GM19455 (cell line): ENCODE data around the gene PI4K2B.
"Not testable (repeated sequence)": the region's sequence is repeated elsewhere in the genome, so short reads cannot be mapped to it uniquely, and the experiment has no call there.

ENCODE experiments used
- ATAC-seq: cut with Tn5 transposase; IDR thresholded peaks from one replicate; pipeline ENCODE4 v1.9.1; 2021; ENCODE audit not compliant: unreplicated experiment

Gene PI4K2B

DNA sequence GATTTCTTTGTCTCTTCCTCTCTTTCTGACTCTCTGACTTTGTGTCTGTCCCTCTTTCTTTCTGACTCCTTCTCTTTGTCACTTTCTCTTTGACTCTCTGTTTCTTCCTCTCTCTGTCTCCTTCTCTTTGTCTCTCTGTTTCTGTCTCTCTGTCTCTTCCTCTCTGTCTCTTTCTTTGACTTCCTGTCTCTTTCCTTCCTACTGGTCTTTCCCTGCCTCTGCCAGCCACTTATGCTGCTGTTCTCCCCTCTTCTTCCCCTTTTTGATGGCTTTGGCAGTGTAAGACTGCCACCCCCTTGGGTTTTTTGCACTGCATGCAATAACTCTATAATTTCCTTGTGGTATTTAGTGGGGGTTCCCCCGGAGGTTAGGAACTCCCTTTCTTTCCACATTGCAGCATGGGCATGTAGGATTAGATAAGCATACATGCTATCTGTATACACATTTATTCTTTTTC, 6.9 kb downstream of the PI4K2B start:
- not testable (repeated sequence) for ATAC-seq

DNA sequence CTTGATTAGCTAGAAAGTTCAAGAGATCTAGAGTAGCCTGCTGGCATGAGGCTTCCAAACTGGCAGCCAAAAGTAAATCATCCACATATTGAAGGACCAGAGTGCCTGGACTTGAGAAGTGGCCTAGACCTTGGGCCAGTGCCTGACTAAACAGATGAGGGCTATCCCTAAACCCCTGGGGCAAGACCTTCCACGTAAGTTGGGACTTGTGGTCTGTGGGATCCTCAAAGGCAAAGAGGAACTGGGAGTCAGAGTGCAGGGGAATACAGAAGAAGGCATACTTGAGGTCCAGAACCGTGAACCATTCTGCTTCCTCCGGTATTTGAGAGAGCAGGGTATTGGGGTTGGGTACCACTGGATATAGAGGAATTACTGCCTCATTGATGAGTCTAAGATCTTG, 8.4 kb downstream of the PI4K2B start:
- not testable (repeated sequence) for ATAC-seq

GRCh38 chr4:25245181-25245580, 11.3 kb downstream of the PI4K2B start:
- no peak for ATAC-seq

DNA sequence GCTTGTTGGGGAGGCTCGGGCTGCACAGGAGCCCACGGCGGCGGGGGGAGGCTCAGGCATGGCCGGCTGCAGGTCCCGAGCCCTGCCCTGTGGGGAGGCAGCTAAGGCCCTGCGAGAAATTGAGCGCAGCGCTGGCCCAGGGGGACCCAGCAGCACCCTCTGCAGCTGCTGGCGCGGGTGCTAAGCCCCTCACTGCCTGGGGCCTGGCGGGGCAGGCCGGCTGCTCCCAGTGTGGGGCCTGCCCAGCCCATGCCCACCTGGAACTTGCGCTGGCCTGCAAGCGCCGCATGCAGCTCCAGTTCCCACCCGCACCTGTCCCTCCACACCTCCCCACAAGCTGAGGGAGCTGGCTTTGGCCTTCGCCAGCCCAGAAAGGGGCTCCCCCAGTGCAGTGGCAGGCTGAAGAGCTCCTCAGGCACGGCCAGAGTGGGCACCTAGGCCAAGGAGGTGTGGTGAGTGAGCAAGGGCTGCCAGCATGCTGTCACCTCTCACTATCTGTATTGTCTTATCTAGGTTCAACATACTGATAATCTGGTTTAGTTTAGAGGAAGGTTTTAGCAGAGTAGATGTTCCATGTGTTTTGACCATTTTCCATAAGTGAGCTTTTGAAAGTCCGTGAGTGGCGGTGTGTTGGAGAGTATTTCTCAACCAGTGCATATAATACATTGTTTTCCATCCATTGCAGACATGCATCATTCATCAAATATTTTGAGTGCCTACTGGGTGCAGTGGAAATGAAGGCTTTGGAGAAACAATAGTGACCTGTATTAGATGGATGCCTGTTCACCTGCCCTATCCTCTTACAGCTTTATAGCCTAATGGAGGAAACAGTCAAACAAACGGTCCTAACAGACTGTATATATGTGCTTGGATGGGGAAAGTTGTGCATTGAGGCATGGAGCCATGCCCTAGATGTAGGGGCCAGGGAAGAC, 13.1 kb downstream of the PI4K2B start:
- no peak for ATAC-seq

DNA sequence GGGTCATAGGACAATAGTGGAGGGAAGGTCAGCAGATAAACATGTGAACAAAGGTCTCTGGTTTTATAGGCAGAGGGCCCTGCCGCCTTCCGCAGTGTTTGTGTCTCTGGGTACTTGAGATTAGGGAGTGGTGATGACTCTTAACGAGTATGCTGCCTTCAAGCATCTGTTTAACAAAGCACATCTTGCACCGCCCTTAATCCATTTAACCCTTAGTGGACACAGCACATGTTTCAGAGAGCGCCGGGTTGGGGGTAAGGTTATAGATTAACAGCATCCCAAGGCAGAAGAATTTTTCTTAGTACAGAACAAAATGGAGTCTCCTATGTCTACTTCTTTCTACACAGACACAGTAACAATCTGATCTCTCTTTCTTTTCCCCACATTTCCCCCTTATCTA, 15.0 kb downstream of the PI4K2B start:
- not testable (repeated sequence) for ATAC-seq

DNA sequence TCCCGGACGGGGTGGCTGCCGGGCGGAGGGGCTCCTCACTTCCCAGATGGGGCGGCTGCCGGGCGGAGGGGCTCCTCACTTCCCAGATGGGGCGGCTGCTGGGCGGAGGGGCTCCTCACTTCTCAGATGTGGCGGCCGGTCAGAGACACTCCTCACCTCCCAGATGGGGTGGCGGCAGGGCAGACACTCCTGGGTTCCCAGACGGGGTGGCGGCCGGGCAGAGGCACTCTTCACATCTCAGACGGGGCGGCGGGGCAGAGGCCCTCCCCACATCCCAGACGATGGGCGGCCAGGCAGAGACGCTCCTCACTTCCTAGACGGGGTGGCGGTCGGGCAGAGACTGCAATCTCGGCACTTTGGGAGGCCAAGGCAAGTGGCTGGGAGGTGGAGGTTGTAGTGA, 15.7 kb downstream of the PI4K2B start:
- not testable (repeated sequence) for ATAC-seq

DNA sequence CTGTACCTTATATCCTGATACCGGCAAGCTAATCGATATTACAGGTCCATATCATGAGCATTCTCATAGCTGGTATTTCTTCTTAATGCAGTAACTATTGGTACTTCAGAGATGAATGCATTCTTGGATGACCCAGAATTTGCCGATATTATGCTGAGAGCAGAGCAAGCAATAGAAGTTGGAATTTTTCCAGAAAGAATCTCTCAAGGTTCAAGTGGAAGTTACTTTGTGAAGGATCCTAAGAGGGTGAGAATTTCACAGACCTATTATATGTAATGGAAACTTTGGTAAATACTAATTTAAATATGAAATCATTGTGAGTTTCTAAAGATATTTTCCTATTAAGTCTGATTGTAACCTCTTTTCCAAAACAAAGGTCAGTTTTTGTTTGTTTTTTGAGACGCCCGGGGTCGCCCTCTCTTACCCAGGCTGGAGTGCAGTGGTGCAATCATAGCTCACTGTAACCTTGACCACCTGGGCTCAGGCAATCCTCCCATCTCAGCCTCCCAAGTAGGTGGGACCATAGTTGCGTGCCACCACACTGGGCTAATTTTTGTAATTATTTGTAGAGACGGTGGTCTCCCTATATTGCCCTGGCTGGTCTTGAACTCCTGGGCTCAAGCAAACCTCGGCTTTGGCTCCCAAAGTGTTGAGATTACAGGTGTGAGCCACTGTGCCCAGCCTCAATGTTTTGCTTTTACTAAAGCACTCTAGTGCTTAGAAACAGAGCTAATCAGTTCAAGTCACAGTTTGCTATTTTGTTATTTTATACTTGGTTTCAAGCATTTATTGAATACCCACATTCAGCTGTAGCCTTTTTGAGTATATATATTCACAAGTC, 18.6 kb downstream of the PI4K2B start:
- ATAC-seq: no peak

DNA sequence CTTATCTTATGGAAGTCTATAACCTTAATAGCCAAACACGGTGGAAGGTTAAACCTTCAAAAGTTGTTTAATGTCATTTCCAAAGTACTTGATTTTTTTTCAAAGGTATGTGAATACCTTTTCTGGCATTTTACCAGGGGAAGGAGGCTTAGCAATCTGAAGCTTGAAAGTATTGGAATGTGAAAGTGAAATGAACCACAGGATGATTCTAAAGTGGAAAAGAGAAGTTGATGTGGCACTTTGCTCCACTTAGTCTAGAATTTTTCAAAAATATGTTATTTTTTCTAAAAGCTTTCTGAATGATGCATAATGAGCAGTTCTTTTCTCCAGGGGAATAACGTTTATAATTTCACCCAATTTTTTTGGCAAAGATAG, 19.2 kb downstream of the PI4K2B start:
- no peak for ATAC-seq

- ATAC-seq: not testable (repeated sequence)
Measured at GRCh38 chr4:25253786-25254185, 20.0 kb downstream of the PI4K2B start.

GRCh38 chr4:25258980-25259578, 25.2 kb downstream of the PI4K2B start:
- no peak for ATAC-seq

- ATAC-seq: no peak
Measured at GRCh38 chr4:25271866-25272265, 38.0 kb downstream of the PI4K2B start.

DNA sequence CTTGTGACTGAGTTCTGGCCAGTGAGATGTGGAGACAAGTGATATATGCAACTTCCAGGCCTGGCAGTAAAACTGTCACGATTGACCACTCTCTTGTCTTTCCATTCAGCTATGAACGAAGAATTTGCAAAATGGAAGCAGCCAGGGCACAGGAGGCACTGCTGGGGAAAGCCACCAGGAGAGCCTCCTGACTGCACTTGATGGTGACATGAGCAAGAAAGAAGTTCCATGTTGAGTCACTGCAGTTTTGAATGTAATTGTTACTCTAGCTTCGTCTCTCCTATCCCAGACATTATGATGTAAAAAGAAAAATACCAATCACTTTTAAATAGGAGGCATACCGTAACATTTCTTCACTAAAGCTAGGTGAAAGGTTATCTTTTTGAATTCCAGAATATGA, 46.4 kb downstream of the PI4K2B start:
- no peak for ATAC-seq

DNA sequence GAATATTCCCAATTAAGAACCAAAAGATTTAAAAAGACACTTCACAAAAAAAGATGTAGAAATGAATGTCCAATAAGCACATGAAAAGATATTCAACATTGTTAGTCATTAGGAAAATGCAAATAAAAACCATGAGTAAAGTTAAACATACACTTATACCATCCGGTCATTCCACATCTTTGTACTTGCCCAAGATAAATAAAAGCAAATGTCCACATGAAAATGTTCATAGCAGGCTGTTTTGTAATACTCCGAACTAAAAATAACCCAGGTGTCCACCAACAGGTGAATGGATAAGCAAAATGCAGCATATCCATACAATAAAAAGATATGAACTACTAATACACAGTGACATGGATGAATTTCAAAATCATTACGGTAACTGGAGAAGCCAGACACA, 50.1 kb downstream of the PI4K2B start:
- no peak for ATAC-seq

DNA sequence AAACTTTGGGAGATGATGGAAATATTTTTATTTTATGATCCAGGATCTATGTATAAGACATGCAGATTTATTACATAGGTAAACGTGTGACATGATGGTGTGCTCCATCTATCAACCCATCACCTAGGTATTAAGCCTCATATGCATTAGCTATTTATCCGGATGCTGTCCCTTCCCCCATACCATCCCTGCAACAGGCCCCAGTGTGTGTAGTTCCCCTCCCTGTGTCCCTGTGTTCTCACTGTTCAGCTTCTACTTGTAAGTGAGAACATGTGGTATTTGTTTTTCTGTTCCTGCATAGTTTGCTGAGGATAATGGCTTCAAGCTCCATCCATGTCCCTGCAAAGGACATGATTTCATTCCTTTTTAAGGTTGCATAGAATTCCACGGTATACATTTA, 50.6 kb downstream of the PI4K2B start:
- ATAC-seq: no peak

DNA sequence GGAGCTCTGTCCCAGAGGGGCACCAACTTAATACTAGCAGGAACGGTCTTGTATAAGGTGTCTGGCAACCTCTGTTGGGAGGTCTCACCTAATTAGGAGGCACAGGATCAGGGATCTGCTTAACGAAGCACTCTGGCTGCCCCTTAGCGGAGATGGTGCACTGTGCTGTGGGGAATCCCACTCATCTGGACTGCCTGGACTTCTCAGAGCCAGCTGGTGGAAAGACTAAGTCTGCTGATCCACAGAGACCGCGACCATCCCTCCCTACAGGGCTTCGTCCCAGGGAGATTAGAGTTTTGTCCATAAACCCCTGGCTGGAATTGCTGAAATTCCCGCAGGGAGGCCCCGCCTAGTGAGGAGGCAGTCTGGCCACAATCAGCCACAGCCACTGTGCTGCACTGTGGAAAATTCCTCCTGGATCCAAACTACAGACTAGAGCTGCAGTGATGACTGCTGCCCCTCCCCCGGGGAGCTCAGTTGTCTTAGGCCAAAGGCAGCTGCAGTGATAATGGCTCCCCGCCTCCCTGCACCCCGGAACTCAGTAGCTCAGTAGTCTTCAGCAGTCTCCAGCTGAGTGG, 56.7 kb downstream of the PI4K2B start:
- no peak for ATAC-seq

- no peak for ATAC-seq
Measured at GRCh38 chr4:25291158-25291733, 57.4 kb downstream of the PI4K2B start.

GRCh38 chr4:25297528-25298242, 63.9 kb downstream of the PI4K2B start:
- no peak for ATAC-seq

- ATAC-seq: no peak
Measured at GRCh38 chr4:25299476-25300203, 65.8 kb downstream of the PI4K2B start.

GRCh38 chr4:25301471-25301870, 67.6 kb downstream of the PI4K2B start:
- no peak for ATAC-seq
